HL-60 (cell line): ENCODE data around the gene MBD4.

ENCODE experiments used
- GABPA ChIP-seq: IDR thresholded peaks from 2 replicates; pipeline ENCODE4 v1.6.1; 2012; ENCODE audit warnings: low read depth
- TF ChIP-seq, protein P1 (sequence below): IDR thresholded peaks from one replicate; pipeline ENCODE4 v1.5.1; 2011; ENCODE audit warnings: low read length, control low read depth, inconsistent platforms; ENCODE audit not compliant: insufficient read depth

DNA sequence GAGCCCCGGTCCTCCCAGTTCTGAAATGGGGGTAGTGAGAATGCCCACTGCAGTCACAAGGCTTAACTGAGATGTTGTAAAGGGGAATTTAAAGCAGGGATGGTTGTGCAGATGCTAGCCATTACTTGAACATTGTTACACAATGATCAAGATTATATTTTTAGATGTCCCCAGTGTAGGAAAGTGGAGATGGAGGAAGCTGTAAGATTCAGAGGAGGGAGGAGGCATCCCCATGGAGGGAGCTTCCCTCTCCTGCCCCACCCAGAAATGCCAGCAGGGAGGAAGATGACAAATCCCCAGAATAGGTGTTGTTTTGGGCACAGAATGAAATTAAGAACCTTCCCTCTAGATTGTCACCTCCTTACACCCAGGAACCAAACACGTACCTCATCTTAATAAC, 57.4 kb downstream of the MBD4 start:
- TF ChIP-seq, protein P1, sequence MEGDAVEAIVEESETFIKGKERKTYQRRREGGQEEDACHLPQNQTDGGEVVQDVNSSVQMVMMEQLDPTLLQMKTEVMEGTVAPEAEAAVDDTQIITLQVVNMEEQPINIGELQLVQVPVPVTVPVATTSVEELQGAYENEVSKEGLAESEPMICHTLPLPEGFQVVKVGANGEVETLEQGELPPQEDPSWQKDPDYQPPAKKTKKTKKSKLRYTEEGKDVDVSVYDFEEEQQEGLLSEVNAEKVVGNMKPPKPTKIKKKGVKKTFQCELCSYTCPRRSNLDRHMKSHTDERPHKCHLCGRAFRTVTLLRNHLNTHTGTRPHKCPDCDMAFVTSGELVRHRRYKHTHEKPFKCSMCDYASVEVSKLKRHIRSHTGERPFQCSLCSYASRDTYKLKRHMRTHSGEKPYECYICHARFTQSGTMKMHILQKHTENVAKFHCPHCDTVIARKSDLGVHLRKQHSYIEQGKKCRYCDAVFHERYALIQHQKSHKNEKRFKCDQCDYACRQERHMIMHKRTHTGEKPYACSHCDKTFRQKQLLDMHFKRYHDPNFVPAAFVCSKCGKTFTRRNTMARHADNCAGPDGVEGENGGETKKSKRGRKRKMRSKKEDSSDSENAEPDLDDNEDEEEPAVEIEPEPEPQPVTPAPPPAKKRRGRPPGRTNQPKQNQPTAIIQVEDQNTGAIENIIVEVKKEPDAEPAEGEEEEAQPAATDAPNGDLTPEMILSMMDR = no peak
- no peak for TF ChIP-seq GABPA
